Posterior cingulate gyrus (tissue), 11 donors: ENCODE measurements around the gene ETFA.
A peak's percentile ranks its signal among the peaks of the same experiment; 100 is the strongest.
"Not testable (repeated sequence)": the region's sequence is repeated elsewhere in the genome, so short reads cannot be mapped to it uniquely, and the experiment has no call there.

Source experiments
- DNase-seq, 10 donors: peaks; one replicate each; pipeline versions ENCODE4 v3.0.0 to v3.0.0-alpha.2; 2020 to 2021; ENCODE audit warnings: mixed read lengths in 3 of 10
- intact Hi-C: fragments of 100-400 bp; cut with DNase I; formaldehyde crosslinking; loops from one replicate; pipeline ENCODE4 v1.15.1; 2023

ETFA gene

DNA sequence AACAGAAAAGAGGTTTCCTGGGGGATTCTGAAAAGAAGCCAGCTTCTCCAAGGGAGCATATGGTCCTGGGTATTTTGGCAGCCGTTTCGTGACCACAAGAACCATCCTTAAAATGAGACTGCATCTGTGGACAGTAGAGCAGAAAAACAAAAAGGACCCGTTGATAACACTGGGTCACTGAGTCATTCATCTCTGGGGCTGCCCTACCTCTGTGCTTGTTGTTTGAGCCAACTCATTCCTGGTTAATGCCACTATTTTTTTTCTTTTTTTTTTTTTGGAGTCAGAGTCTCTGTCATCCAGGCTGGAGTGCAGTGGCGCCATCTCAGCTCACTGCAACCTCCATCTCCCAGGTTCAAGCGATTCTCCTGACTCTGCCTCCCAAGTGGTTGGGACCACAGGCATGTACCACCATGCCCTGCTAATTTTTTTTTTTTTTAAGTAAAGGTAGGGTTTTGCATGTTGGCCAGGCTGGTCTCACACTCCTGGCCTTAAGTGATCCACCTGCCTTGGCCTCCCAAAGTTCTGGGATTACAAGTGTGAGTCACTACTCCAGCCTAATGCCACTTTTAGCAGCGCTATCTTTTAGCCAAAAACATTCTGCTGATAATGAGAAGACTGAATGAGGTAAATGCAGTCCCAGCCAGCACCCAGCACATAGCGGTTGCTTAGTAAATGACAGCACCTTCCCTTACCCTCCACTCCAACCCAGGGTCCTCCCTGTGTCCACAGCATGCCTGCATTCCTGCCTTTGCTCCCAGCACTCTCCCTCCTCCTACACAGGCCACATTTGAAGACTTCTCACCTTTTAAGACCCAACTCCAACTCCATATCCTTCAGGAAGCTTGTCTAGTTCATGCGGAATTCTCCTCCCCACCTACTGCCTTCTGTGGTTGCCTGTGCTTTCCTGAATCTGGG is 16.2 kb upstream of the ETFA start:
- DNase-seq = no peak
- intact Hi-C loops = no loop called here

DNA sequence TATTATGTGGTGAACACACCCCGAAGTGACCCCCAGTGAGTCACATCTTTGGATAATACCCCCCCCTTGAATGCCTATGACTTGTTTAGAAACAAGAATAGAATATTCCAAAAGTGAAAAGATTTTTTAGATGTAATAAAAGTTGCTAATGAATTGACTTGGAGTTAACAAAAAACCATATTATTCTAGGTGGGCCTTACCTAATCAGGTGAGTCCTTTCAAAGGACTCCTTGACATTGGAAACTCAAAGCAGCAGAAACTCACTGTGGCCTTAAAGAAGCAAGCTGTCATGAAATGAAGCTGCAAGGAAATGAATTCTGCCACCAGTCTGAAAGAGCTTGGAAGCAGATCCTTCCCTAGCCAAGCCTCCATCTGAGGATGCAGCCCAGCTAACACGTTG is 14.4 kb upstream of the ETFA start:
- intact Hi-C loops = no loop called here
- DNase-seq = no peak

DNA sequence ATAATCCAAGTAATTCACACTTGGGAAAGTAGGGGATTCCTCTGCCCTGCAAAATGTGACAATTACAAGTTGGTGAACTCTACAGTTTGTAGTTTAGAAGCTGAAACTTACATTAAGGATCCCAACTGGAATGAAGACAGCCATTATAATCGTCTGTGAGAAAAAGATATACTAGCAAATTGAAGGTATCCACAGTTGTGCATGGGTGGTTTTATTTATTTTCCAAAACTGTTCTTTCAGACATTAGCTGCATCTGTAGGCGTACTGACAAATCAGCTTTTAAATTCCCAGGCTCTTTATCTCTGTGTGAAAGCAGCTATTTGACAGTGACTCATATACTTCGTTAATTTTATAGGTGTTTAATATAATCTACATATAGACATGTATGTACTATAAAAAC is 12.8 kb upstream of the ETFA start:
- DNase-seq = no peak
- intact Hi-C loops = no loop called here

DNA sequence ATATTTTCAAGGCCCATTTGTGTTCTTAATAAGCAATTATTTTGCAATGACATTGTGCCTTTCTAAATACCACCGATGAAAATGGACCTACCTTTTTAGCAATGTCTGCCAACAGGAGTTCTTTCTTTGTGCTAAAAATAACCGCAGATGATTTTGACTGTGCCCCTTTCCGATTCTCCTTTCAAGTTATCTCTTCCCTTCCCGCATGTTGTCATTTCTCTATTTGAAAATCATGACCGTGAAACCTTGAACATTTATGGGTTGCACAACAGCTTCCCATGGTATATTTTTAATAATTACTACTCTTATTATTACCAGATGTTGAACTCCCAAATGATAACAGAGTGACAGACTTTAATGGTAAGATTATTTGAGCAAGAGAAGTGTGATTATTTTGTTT is 10.3 kb upstream of the ETFA start:
- no peak for DNase-seq
- intact Hi-C loops = no loop called here

DNA sequence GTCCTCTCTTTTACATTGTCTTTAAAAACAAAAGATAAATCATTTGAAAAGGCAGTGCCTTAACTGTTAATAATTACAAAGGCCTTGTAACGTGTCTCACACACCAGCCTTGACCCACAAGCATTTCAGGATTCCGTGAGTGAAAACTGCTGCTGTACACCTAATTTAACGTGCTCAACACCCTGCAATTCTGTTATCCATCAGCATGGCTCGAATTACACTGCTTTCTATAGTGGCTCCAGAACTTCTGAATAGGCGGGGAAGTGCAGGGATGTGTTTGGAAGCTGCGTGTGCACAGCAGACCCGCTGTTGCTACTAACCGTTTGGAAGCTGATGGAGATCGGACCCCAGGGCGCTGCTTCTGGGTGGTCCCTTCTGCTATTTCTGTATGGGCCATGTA is 9.9 kb upstream of the ETFA start:
- intact Hi-C loops = no loop called here
- DNase-seq = no peak

DNA sequence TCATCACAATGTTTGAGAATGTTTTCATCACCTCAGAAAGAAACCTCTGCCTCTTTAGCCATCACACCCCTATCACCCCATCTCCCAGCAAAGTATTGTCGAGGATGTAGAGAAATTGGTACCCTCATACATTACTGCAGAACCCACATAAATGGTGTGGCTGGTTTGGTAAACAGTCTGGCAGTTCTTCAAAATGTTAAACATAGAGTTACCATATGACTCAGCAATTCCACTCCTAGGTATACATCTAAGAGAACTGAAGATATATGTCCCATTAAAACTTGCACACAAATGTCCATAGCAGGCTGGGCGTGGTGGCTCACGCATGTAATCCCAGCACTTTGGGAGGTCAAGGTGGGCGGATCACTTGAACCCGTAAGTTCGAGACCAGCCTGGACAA is 8.7 kb upstream of the ETFA start:
- intact Hi-C loops = no loop called here

DNA sequence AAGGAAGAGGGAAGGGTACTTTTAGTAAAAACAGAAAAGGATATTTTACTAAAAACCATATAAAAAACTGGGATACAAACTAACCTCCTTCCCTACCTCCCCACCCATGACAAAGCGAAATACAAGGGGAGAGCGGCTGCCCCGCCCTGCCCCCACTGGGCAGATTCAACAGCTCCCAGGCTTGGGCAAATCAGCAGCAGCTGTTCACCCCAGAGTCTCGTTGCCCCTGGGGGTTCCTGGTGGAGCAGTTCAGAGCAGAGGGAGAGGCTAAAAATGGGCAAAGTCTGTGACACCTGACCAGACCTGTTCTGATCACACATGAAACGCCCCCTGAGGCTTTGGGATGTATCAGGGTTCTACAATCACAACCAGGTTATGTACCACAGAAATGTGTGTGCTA is 2.5 kb upstream of the ETFA start:
- intact Hi-C loops = no loop called here

More for the DNA sequence above, 8.7 kb upstream of the ETFA start:
- no peak for DNase-seq

DNA sequence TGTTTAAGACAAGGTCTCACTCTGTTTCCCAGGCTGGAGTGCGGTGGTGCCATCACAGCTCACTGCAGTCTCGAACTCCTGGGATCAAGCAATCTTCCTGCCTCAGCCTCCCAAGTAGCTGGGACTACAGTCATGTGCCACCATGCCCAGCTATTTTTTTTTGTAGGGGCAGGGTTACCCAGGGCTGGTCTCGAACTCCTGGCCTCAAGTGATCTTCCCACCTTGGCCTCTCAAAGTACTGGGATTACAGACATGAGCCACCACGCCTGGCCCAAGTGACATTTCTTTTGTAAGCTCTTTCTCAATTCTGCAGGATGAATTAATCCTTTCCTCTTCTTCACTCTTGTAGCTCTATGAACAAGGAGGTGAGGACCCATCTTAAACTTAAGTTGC is 1.9 kb upstream of the ETFA start:
- intact Hi-C loops, DNase-seq: not testable (repeated sequence)

More for the DNA sequence above, 2.5 kb upstream of the ETFA start:
- no peak for DNase-seq

DNA sequence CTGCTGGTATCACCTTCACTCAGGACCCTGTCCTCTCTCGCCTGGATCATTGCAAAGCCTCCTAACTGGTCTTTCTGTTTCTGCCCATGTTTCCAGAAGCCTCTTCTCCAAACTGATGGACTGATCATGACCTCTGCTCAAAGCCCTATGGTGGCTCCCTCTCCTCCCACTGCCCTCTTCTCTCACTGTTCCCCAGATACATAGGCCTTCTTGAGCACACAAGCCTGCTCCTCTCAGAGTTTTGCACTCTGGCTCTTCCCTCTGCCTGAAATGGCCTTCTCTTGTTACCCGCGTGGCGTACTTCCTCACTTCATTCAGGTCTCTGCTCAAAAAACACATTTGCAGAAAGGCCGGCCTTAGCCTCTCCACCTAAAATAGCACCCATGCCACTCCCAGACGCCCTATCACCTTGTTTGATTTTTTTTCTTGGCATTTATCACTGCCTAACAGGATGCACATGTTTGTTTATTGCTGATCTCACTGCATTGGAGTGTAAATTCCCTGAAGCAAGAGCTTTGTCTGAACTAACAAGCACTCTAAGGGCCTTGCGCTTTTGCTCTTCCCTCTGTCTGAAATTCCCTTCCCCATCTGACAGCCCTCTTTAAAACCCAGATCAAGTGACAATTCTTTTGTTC is 1.4 kb upstream of the ETFA start:
- intact Hi-C loops = no loop called here
- no peak for DNase-seq

DNA sequence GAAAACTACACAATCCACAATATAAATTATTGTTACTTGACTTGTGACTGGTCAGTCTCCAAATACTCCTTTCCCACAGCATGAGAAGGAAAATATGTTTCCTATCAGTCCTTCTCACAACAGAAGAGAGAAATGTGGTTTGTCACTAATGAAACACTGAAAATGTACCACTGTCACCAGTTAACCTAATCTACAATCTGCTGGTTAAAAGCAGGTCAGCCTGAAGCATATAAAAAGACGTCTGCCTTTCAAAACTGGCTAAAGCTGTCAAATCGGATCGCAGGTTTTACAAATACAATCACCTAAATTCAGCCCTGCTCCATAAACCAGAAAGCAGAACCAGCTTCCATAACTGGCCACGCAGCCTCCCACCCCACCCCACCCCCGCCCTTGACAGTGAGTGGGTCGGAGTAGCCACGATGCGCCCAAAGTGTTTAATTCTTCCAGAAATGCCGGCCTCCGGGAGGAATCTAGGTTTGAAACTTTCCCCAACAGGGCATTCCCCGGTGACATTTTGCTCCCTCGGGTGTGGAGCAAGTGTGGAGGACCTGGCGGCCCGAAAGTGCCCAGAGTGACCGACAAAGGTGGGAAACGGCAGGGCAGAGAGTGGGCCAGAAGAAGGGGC is 682 bp downstream of the ETFA start:
- DNase-seq = peak in 3 of 10 donors; percentile 6 to 21 (median 10)
- intact Hi-C loops = no loop called here

DNA sequence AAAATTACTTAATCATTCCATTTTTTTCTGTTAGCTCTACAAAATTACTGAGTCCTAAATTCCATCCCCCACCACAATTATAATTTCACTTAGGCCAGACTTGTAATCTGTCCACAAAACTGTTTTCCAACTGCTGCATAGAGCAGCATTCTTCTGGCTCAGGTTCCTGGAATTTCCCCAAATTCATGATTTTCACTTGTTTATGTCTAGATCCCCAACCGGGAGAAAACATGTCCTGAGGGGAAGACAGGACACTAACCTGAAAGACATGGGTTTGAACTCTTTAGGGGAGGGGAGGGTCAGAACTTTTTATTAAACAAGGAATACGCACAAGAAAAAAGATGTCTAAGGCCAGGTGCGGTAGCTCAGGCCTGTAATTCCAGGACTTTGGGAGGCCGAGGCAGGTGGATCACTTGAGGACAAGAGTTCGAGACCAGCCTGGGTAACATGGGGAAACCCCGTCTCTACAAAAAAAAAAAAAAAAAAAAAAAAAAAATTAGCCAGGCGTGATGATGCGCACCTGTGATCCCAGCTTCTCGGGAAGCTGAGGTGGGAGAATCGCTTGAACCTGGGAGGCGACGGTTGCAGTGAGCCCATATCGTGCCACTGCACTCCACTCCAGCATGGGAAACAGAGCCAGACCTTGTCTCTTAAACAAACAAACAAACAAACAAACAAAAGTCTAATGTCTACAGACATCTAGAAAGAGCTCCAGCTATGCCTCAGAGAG is 1.5 kb downstream of the ETFA start:
- intact Hi-C loops = no loop called here
- no peak for DNase-seq

DNA sequence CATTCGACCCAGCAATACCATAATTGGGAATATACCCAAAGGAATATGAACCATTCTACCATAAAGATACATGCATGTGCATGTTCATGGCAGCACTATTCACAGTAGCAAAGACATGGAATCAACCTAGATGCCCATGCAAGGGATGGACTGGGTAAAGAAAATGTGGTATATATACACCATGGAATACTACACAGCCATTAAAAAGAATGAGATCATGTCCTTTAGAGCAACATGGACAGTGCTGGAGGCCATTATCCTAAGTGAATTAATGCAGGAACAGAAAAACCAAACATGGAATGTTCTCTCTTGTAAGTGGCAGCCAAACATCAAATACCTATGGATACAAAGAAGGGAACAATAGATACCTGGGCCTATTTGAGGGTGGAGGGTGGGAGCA is 7.4 kb downstream of the ETFA start:
- DNase-seq = no peak
- intact Hi-C loops = no loop called here

DNA sequence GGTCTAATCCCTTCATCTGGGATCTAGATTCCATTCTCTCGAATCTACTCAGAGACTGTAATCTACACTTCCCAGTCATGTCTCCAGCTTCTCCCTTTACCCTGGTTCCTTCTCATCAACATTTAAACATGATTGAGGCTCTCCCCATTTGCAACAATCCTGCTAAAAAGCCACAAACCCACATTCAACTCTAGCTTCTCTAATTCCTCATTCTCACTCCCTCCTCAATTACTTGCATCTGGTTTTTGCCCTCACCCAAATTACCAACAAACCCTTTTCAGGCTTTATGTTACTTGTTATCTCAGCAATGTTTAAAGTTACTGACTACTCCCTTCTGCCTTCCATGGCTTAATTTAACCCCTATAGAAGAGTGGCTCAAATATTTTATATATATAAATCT is 11.5 kb downstream of the ETFA start:
- intact Hi-C loops = no loop called here

DNA sequence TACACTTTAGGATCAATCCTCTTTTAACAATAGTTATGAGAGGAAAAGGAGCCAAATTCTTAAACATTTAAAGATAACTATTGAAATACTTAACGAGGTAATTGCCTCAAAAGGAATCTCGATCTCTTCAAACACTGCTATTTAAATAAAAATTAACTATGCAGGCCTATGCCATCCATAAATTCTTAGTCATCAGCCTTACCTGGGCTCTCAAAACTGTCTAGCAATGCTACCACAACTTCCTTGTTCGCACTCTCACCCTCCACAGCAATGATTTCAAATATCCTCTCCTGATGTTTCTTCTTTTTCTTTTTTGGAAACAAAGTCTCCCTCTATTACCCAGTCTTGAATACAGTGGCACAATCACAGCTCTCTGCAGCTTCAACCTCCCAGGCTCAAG is 12.3 kb downstream of the ETFA start:
- intact Hi-C loops = no loop called here
- DNase-seq = no peak

More for the DNA sequence above, 11.5 kb downstream of the ETFA start:
- no peak for DNase-seq

DNA sequence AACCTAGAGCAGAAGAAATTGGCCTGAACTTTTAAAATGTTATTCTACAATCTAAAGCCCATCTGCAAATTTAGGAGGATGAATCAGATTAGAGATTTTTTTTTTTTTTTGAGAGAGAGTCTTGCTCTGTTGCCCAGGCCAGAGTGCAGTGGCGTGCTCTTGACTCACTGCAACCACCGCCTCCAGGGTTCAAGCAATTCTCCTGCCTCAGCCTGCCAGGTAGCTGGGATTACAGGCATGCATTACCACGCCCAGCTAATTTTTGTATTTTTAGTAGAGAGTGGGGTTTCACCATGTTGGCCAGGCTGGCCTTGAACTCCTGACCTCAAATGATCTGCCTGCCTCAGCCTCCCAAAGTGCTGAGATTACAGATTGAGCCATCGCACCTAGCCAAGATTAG is 13.3 kb downstream of the ETFA start:
- intact Hi-C loops, DNase-seq: not testable (repeated sequence)

DNA sequence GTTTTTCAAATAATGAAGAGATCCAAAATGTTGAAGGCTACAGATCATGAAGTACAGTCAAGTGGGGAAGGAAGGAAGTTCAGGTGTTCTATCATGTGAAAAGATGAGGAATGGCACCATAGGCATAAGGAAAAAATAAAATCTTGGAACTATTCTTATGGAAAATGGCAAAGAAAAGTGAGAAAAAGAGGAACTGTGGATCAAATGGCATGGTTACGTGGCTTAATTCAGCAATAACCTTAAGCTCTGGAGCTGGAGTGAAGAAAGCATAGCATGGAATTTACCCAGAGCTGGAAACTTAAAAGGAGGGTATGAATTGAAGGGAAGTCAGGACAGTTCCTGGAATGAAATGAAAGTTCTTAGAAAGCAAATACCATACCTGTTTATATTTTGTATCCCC is 14.4 kb downstream of the ETFA start:
- intact Hi-C loops = no loop called here
- no peak for DNase-seq

DNA sequence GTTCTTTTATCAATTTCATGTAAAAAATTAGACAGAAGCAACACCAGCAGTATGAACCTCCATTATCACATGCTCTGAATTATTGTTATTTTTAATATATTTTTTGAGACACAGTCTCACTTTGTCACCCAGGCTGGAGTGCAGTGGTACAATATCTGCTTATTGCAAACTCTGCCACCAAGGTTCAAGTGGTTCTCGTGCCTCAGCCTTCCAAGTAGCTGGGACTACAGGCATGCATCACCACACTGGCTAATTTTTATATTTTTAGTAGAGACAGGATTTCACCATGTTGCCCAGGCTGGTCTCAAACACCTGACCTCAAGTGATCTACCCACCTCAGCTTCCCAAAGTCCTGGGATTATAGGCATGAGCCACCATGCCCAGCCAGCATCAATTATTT is 16.8 kb downstream of the ETFA start:
- DNase-seq = not testable (repeated sequence)

DNA sequence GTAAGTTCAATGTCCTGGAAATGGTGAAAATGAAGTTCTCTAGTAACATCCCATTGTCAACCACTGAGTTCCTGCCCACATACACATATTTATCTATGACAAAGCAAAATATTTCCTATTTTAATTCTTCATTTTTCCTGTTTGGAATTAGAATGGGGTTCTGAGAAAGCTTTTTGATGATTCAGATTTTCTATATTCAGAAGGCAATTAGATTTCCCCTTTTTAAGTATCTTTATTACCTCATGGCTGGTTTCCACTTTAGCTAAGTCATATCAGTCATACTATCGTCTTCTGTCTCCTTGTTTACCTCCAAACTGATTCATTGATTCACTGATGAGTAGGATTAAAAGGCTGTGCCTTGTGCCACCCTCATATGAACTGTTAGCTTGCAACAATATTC is 17.9 kb downstream of the ETFA start:
- intact Hi-C loops = no loop called here
- no peak for DNase-seq

More for the DNA sequence above, 16.8 kb downstream of the ETFA start:
- intact Hi-C loops = not testable (repeated sequence)

DNA sequence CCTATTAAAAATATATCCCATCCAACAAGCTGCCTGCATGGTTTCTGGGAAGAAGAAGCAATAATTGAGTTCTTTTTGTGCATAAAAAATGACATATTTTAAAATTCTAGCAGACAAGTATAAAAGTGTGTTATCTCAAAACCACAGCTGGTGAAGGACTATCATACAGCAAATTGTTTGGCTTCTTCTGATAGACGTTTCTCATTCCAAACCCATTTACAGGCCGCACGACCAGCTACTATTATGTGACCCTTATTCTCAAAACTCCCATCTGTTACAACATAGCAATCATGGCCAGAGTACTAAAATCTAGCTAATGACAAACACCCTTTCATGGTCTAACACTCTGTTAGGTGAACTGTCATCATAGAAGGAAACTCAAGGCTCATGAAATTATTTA is 21.7 kb downstream of the ETFA start:
- intact Hi-C loops = no loop called here
- no peak for DNase-seq

DNA sequence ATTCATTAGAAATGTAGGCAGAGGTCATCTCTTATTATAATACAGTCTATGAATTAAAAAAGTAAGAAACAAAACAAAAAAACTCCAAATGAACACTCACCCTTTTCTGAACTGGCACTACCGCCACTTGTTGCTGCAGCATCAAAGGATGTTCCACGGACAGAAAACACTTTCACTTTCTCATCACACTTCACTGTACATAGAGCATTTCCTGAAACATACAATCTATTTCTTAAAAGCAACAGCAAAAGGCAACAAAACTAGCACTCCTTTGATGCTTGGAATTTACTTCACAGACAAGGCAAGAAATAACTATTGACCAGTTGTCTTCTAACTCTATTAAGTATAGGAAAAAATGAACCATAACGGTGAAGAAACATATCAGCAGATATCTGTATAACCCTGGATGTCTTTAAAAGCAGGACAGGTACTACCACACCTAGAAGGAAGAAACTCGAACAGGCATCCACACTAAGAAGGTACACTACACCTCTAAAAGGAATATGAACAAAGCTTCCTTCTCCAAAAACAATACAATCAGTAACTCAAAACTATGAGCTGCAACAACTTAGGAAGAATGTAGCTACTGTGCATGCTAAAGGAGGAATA is 24.9 kb downstream of the ETFA start:
- intact Hi-C loops = no loop called here

More for the DNA sequence above, 24.9 kb downstream of the ETFA start:
- DNase-seq = no peak
